Measurements from ENCODE around the gene EPX.

GRCh38 chr17:58196610-58197009 is 4.1 kb downstream of the EPX start:
- TF ChIP-seq, protein P1, sequence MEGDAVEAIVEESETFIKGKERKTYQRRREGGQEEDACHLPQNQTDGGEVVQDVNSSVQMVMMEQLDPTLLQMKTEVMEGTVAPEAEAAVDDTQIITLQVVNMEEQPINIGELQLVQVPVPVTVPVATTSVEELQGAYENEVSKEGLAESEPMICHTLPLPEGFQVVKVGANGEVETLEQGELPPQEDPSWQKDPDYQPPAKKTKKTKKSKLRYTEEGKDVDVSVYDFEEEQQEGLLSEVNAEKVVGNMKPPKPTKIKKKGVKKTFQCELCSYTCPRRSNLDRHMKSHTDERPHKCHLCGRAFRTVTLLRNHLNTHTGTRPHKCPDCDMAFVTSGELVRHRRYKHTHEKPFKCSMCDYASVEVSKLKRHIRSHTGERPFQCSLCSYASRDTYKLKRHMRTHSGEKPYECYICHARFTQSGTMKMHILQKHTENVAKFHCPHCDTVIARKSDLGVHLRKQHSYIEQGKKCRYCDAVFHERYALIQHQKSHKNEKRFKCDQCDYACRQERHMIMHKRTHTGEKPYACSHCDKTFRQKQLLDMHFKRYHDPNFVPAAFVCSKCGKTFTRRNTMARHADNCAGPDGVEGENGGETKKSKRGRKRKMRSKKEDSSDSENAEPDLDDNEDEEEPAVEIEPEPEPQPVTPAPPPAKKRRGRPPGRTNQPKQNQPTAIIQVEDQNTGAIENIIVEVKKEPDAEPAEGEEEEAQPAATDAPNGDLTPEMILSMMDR (conservative IDR thresholded peaks at IDR 0.05; ENCODE audit: low read depth, low read length) = no peak
- TF ChIP-seq POLR2A (IDR thresholded peaks at IDR 0.05; ENCODE audit: low read depth, low read length) (no peak), SMC3 (IDR thresholded peaks at IDR 0.05; ENCODE audit: low read depth, low read length) (no peak), MAZ (IDR thresholded peaks at IDR 0.05; ENCODE audit: borderline replicate concordance, low read depth, low read length) (no peak), CEBPB (IDR thresholded peaks at IDR 0.05; ENCODE audit: low read depth, low read length) (no peak), NFE2L2 (IDR thresholded peaks at IDR 0.05; ENCODE audit: low read depth, low read length) (no peak), RFX5 (IDR thresholded peaks at IDR 0.05; ENCODE audit: low read depth, low read length) (no peak), ELK1 (IDR thresholded peaks at IDR 0.05; ENCODE audit: borderline replicate concordance, low read depth, low read length) (no peak), MAFK (IDR thresholded peaks at IDR 0.05; ENCODE audit: low read depth, low read length) (no peak)
- TF ChIP-seq, protein P2, sequence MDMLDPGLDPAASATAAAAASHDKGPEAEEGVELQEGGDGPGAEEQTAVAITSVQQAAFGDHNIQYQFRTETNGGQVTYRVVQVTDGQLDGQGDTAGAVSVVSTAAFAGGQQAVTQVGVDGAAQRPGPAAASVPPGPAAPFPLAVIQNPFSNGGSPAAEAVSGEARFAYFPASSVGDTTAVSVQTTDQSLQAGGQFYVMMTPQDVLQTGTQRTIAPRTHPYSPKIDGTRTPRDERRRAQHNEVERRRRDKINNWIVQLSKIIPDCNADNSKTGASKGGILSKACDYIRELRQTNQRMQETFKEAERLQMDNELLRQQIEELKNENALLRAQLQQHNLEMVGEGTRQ (IDR thresholded peaks at IDR 0.05; ENCODE audit: low read depth, low read length) = no peak
